Colon (tissue), 2 donors: Measurements from ENCODE around the gene TAL2.
"Not testable (repeated sequence)": the region's sequence is repeated elsewhere in the genome, so short reads cannot be mapped to it uniquely, and the experiment has no call there.

Source experiments
- FAIRE-seq: peaks from 2 replicates; lab custom pipeline; 2012; peaks lifted over from hg19 to GRCh38; lab: Jason Lieb, UNC
- donor health status: control.
- donor health status: control.

TAL2 gene

GRCh38 chr9:105676351-105676923 lies 14.2 kb downstream of the TAL2 start:
- no peak for FAIRE-seq

GRCh38 chr9:105678163-105678562 lies 15.9 kb downstream of the TAL2 start:
- FAIRE-seq = no peak

DNA sequence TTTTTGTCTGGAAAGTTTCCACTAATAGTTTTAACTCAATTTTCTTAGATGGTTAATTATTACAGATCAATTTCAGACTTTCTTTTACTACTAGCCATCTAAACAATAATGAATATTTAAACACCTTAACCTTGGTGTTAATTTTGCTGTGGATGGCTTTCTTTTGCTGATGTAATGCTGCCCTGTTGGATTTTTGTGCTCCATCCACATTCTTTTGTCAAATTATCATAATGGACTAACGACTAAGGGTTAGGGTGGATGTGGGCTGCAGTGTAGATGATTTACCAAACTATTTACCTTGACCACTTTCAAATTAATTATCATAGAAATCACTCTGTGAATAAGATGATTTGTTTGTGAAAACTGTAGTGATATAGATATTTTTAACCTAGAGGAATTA lies 16.5 kb downstream of the TAL2 start:
- FAIRE-seq = no peak

- no peak for FAIRE-seq
Observed at GRCh38 chr9:105679257-105680022, 17.2 kb downstream of the TAL2 start.

- FAIRE-seq = no peak
Observed at GRCh38 chr9:105681313-105681712, 19.1 kb downstream of the TAL2 start.

DNA sequence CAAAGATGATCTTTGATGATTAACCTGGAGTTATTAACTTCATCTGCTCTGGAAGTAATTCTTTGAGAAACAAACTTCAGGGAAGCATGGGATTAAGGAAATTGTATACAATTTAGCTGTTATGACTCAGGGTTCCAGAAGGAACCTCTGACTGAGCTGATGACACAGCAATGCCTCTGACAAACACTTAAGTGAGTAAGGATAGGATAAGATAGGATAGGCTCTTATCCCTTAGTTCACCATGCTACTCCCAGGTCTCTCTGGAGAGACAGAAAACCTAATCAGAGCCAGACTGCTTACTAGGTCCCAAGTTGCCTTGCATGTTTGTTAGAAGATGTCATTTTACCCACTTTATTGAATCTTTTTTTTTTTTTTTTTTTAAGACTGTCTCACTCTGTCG lies 19.5 kb downstream of the TAL2 start:
- FAIRE-seq = no peak

DNA sequence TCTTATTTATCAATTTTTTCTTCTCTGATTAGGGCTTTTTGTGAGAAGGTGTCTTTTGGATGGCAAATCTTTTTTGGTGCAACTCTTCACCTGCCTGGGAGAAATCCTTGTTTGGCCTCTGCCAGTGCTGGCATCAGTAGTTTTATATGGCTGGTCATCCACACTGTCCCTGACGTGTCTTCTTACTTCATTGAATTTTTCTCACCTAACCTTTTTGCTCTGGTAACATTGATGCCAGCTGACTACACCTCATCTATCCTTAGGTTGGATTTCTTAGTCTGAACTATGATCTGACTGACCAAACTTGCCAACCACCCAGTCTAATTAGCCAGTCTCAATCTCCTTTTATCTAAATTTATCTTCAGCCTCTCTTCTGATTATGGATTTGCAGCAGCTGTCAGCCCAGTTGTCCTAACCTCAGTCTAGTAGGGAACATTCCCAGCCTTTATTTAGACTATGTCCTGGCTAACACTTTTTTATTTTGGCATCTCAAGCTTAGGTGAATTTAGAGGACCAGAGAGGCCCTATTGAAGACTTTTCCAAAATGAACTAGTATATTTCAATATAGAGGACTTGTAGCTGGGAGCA lies 21.5 kb downstream of the TAL2 start:
- FAIRE-seq = no peak

DNA sequence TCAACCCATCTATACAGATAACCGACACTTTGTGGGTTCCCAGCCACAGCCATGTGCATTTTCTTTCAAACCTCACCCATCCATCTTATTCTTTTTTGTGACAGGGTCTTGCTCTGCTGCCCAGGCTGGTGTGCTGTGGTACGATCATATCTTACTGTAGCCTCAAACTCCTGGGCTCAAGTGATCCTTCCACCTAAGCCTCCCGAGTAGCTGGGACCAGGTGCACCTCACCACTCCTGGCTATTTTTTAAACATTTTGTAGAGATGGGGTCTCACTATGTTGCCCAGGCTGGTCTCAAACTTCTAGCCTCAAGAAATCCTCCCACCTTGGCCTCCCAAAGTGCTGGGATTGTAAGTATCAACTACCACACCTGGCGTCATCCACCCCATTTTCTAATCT lies 24.7 kb downstream of the TAL2 start:
- FAIRE-seq = no peak

- no peak for FAIRE-seq
Observed at GRCh38 chr9:105690742-105691141, 28.5 kb downstream of the TAL2 start.

DNA sequence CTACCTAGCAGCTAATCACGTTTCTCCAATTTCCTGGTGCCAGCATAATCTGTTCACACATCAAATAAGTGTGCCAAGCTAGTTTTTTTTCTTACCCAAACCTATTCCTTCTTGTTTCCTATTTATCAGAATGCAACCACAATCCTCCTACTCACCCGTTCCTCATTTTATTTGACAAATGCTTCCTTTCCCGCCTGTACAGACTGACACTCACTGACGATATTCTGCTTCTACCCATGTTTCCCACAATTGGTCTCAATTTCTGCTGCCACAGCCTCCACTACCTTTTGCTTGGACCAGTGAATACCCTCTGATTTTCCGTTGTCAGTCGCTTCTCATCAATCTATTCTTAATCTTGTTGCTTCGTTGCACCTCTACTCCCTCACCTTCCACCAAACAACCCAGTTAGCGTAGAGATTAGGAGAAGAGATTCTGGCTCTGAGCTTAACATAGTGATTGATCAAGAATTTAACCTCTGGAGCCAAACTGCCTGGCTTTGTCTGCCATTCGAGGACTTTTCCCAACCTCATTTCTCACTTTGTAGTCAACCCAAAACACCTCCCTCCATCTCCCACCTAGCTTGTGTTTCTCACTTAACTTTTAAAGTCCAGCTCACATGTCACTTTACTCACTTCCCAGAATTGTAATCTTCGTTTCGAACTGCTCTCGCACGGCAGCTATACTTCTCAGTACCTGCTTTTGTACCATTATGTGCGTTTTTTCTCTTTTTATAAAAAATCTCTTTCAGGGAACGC lies 31.4 kb downstream of the TAL2 start:
- FAIRE-seq = no peak

- no peak for FAIRE-seq
Observed at GRCh38 chr9:105694190-105694847, 32.1 kb downstream of the TAL2 start, which contains the start of gene TMEM38B. TSS of gene TMEM38B (plus strand) at chr9:105694541. CDS start at chr9:105694661, 120 bp downstream.

DNA sequence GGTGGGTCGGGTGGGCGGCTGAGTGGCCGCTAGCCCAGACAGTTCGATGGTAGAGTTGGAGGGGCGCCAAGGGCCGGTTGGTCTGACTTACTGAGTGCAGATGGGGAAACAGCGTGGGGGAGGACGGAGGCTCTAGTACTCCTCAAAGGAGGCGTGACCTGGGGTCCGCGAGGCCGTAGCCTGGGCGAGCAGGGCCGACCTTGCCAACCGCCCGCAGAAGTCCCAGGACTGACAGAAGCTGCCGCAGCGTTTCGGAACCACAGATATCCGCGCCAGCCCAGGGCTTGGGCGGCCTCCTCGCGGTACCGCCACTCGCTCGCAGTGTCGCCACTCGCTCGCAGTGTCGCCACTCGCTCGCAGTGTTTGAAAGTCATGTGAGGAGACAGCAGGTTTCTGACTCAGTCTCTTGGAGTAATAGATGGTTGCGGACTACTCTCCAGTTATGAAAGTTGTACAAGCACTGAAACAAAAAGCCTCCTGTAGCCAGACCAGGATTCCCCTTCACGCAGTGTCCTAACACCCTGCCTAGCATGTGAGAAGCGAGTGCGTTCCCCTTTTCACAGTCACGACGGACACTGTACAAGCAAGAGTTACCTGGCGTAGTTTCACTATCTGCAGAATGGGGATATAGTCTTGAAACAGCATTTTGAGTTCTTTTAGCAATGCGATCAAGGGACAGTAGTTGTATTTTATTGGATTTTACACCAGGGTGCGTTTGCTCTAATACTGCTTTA lies 32.8 kb downstream of the TAL2 start:
- no peak for FAIRE-seq

GRCh38 chr9:105696219-105696793 lies 34.0 kb downstream of the TAL2 start:
- no peak for FAIRE-seq

DNA sequence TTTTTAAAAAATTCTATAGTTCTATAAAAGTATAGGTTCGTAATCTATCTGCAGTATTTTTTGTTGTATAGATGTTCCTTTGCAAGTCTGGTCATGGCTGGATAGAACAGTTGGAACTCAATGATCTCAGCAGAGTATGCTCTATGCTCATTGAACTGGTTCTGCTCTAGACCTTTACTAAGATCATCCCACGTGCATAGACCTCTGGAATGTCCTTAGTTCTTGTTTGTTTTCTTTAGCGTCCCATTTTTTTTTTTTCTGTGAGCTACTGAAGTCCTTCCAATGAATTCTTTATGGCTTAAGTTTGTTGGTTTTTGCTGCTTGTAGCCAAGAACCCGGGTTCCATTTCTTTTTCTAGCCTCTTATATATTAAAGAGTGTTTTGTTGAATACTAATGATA lies 35.6 kb downstream of the TAL2 start:
- FAIRE-seq = no peak

GRCh38 chr9:105698348-105698870 lies 36.2 kb downstream of the TAL2 start:
- FAIRE-seq = no peak

DNA sequence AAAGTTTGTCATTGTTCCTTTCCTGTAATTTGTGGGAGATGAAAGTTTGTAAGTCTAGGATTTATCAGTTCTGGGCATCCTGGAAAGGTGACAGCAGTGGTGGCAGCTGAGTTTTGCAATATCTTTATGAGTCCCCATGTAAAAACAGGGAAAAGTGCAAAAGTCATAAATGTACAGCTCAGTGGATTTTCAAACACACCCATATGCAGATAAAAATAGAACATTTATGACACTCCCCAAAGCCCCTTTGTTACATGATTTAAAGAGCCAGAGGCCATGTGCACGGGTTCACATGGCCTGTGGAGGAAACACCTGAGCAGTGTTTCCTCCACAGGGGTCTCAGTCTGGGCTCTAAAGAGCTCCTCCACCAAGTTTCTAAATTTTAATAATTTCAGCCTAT lies 38.4 kb downstream of the TAL2 start:
- FAIRE-seq = no peak

- no peak for FAIRE-seq
Observed at GRCh38 chr9:105701145-105701544, 38.9 kb downstream of the TAL2 start.

DNA sequence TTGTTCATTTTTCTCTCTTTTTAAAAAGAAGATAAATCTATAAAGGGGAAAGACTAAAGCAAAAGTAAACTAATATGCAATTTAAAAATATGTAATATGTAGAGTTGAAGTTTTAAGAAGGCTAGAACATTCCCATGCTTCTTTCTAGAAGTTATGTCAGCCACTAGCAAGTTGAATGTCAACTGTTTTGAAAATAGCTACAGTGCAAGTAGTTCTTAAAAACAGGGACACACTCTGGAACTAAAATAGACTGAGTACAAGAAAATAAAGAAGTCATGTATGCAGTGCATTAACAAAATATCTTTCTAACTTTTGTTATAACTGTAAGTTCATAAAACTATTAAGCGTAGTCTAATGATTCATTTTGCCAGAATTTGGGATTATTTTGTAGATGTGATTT lies 40.0 kb downstream of the TAL2 start:
- no peak for FAIRE-seq

DNA sequence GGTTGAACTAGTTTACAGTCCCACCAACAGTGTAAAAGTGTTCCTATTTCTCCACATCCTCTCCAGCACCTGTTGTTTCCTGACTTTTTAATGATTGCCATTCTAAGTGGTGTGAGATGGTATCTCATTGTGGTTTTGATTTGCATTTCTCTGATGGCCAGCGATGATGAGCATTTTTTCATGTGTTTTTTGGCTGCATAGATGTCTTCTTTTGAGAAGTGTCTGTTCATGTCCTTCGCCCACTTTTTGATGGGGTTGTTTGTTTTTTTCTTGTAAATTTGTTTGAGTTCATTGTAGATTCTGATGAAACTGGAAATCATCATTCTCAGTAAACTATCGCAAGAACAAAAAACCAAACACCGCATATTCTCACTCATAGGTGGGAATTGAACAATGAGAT lies 41.4 kb downstream of the TAL2 start:
- not testable (repeated sequence) for FAIRE-seq

- FAIRE-seq = no peak
Observed at GRCh38 chr9:105706156-105706555, 43.9 kb downstream of the TAL2 start.

DNA sequence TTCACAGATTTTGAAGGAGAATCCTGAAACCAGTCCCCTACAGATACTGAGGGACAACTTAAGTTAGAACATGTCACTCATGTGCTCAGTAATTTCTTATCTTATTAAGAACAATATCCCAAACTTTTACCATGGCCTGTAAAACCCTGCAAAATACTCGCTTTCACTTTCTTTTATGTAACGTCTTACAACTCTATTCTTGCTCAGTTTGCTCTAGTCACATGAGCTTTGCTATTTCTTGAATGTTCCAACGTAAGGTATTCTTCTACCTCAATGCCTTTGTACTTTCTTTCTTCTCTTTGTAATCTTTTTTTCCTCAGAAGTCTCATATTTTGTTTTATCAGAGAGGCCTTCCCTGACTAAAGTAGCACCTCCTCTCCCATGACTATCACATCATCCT lies 46.1 kb downstream of the TAL2 start:
- FAIRE-seq = no peak
